HG03175 (cell line): ENCODE data around the gene VWC2.

Source experiments
- ATAC-seq: cut with Tn5 transposase; IDR thresholded peaks from one replicate; pipeline ENCODE4 v1.9.1; 2021; ENCODE audit warnings: mild to moderate bottlenecking, moderate library complexity; ENCODE audit not compliant: unreplicated experiment

Gene VWC2

GRCh38 chr7:49928787-49929186 is 155.3 kb downstream of the VWC2 start:
- no peak for ATAC-seq

GRCh38 chr7:49931627-49932026 is 158.2 kb downstream of the VWC2 start:
- no peak for ATAC-seq

- no peak for ATAC-seq
Measured at GRCh38 chr7:49937608-49938007, 164.2 kb downstream of the VWC2 start.
